GM21360 (cell line): ENCODE measurements around the gene CADM2.

Experiments
- ATAC-seq: cut with Tn5 transposase; IDR thresholded peaks from one replicate; pipeline ENCODE4 v1.9.1; 2021; ENCODE audit warnings: mild to moderate bottlenecking, moderate library complexity; ENCODE audit not compliant: unreplicated experiment

The CADM2 gene

DNA sequence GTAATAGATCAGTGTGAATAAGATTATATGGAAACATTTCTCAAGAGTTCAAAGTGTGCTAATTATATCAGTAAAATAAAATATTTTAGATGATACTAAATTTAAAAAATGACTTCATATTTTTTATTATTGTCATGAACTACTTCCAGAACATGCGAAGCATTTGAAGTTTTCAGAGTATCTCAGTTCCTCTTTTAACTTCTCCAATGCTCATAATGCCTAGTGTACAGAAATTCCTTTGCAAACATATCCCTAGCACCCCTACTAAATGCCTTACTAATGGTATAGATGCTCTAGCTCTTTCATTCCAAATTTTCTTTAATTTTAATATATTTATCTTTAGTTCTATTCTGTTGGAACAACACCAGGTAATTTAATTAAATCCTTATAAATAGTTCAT is 580.4 kb downstream of the CADM2 start:
- no peak for ATAC-seq

- no peak for ATAC-seq
Measured at GRCh38 chr3:85554153-85554552, 595.4 kb downstream of the CADM2 start.

- ATAC-seq, result no peak
Measured at GRCh38 chr3:85560088-85560785, 601.4 kb downstream of the CADM2 start.

DNA sequence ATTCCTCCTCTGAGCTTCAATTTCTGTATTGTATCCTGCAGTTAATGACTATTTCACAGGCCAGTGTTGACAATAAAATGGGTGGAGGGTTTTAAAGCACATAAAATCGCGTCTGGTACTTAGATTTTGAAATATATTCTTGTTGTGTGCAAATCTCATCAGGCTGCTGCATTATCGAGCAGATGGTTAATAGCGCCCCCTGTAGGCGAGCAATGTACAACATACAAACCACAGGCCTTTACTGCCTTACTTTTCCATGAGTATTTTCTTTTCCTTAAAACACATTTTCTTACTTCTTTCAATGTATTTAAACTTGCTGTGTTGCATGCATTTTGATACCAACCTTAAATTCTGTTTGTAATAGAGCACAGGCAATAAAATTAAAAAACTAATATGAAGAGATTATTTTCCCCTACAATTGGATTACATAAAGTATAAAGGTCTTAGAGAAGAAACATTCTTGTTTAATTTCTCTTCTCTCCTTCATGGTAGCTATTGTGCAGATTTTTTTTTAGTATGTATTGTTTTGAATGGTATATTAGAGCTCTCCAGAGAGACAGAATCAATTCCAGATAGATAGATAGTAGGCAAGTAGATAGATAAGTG is 608.4 kb downstream of the CADM2 start:
- ATAC-seq, result no peak

DNA sequence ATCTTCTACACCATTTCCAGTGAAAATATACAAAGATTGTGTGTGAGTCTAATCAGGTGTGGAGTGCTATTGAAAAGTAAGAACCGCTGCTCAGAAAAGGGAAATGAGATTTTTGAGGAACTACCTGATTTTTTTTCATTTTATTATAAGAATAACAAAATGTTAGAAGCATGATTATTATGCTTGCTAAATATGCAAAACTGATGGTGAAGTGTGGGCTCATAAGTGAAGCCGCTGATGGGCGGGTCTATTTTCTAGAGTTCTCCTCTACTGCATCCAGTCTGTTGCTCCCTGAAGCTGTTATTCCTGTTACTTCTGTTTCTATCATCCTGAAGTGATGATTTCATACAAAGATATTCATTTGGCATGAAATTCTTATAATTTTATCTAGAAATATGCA is 612.0 kb downstream of the CADM2 start:
- no peak for ATAC-seq

DNA sequence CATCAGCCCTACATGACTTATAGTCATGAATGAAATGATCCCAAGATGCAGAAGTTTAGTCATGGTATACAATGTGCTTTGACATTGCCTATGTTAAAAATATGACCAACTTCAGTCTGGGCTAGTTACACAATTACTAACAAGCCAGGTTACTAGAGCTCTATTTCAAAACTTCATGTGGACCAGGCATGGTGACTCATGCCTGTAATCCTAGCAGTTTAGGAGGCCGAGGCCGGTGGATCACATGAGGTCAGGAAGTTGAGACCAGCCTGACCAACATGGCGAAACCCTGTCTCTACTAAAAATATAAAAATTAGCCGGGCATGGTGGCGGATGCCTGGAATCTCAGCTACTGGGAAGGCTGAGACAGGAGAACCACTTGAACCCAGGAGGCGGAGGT is 613.0 kb downstream of the CADM2 start:
- ATAC-seq, result no peak

- no peak for ATAC-seq
Measured at GRCh38 chr3:85572426-85572825, 613.6 kb downstream of the CADM2 start.

DNA sequence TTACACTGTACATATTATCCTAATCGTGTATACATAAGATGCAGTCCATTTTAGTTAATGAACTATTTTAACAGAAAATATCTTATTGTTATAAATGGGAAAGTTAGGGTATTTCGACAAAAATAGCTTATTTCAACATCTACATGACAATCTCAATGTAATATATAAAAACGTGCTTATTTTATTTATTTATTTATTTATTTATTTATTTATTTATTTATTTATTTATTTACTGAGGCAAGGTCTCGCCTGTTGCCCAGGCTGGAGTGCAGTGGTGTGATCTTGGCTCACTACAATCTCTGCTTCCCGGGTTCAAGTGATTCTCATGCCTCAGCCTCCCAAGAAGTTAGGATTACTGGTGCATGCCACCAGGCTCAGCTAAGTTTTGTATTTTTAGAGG is 614.2 kb downstream of the CADM2 start:
- no peak for ATAC-seq

- ATAC-seq, result no peak
Measured at GRCh38 chr3:85574006-85574705, 615.4 kb downstream of the CADM2 start.

DNA sequence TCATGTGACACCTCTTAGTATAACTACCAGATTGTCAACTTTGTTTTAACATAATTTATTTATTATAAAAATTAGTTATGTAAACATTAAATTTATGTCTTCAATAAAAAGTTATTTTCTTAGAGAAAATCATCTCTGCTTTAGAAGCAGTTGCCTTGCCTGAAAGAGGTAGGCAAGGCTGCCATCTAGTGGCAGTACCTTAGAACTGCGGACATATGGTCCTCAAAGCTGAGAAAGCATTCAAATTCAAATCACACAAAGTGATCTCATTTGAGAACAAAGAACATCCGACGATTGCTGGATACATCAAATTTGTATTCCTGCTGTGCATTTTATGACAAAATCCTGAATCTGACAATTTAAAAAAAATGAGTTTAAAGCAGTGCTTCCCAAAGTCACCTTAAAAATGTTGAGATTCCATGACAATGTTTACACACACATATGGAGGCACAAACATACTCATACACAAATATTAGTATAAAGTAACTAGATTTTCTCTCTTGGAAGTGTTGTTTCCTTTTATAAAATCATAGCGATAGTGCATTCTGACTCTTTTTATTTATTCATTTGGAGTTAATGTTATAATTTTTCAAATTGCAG is 617.4 kb downstream of the CADM2 start:
- peak; percentile 76 for ATAC-seq

- no peak for ATAC-seq
Measured at GRCh38 chr3:85576697-85577200, 618.0 kb downstream of the CADM2 start.

GRCh38 chr3:85584779-85585356 is 626.1 kb downstream of the CADM2 start:
- ATAC-seq, result no peak

DNA sequence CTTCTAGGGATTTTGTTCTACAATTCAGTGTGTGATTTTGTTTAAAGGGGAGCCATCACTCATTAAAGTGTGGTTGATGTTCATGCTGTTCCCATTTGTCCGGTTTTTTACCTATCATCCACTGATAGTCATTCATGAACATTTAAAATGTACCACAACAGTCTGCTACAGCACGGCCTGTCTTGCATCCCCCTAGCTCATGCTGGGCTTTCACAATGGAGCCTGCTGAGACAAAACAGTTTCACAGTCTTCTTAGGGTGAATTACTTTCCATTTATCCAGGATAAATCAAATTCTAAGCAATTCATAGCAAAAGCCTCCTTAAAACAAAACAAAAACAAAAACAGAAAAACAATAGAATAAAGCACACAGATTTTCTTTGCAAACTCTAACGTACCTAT is 627.2 kb downstream of the CADM2 start:
- no peak for ATAC-seq

- no peak for ATAC-seq
Measured at GRCh38 chr3:85589145-85589544, 630.4 kb downstream of the CADM2 start.

DNA sequence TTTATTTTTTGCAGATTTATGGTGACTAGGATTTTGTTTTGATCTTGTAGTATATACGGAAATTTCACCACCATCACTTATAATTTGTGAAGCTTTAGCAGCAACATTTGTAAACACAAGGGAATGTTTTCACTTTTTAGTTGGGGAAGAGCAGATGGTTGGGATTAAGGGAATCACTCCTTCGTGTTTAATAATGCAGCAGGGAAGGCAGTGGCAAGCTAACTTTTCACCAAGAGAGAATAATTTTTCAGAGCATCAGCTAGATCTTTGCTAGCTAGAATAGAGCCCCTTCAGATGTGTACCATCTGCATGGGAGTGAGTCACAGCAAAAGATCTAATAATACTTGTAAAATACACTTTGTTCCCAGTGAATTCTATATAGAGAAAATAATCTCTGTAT is 632.7 kb downstream of the CADM2 start:
- ATAC-seq, result no peak

DNA sequence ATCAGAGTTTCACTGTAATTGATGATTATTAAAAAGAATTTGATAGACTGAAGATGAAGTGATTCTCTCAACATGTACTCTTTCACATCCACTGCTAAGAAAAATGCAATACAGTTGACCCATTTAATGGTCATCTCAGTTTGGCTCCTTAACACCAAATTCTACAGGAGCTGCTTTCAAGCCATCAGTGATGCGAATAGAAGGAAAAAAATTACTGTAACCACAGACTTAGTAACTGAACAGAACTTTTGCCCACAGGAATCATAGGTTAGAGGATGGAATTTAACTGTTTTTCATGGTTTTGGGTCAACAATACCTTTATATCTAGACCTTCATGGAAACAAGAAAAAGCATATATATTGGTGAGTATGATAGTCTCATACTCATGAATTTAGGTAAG is 633.5 kb downstream of the CADM2 start:
- no peak for ATAC-seq

DNA sequence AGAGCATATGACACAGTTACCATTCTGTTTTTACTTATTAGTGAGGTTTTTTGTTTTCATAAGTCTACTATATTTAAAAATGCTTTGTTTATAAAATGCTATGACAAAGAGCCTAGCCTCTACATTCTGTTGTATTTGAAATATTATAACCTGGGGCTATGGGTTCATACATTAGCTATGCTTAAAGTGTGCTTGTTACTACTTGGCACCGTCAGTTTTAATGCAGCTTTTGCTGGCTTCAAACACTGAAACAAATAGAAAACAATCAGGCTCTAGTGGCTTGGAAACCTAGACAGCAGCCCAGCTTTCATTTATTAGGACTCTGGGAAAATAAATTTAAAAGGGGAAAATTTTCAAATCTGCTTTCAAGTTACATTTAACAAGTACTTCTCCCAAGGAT is 635.9 kb downstream of the CADM2 start:
- ATAC-seq, result no peak

DNA sequence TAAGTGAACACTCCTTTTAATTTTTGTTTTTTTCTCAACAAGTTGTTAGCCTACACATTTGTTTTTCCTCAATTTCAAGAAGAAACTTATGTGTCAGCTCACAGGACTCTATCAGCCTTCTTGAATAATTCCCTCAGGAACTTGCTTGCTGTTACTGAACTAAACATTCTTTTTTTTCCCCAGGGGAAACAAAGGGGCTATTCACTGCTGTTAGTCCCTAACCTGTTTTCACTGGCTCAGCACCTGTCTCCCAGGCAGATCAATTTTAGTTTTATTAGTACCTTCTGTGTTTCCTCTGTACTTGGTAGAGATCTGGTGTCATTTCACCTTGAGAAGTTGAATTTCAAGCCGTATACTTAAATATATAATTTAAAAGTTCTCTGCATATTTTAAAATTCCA is 644.6 kb downstream of the CADM2 start:
- ATAC-seq, result no peak

GRCh38 chr3:85604641-85605040 is 645.9 kb downstream of the CADM2 start:
- ATAC-seq, result no peak

DNA sequence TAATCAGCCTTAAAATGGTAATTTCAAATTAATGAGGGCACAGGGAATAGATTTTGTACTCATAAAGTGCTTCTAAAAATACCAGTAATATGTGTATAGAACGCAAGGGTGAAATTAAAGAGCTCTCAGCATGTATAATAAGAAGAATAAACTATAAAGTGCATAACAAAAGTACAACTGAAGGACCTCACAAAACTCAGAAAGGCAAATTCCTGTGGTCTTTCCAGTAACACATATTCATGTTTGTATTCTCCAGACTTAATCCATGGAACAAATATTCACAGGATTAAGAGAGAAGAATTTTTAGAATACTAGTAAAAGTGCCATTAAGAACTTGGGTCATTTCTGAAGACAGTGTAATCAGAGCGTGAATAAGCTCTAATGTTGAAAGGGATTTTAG is 646.3 kb downstream of the CADM2 start:
- ATAC-seq, result no peak

DNA sequence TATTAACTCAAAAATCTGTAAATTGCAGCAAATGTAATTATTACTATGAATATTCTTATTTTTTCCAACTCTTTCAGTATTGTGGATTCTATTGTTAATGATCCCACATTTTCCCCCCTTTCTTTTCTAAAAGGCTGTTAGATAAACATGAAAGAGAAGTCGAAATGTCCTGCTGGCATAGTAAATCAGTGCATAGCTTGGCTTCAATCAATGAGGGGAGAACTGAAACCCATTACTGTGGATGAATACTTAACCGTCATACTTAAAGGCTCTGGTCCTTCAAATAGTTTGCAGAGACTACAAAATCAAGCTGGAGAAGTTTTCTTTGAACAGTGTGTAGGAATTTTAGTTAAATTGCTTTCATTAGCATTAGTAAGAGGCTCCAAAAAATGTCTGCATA is 667.9 kb downstream of the CADM2 start:
- no peak for ATAC-seq
